Activated CD8-positive, alpha-beta memory T cell treated with anti-CD3 and anti-CD28 coated beads for 36 hours (primary cell): ENCODE measurements around the gene IGSF6. TPM values are rescaled to one million over a fixed set of nuclear protein-coding genes. Genes with fewer than 3 reads are reported as not detected.
"Not testable (repeated sequence)": the region's sequence is repeated elsewhere in the genome, so short reads cannot be mapped to it uniquely, and the experiment has no call there.

Experiments
- CTCF ChIA-PET: fragments of 350-600 bp; sonication (Branson Sonifier 250); formaldehyde crosslinking; loops from one replicate; lab custom pipeline; 2021; ENCODE audit warnings: antibody characterized with exemption; lab: Charles Lee
- POLR2A ChIA-PET: fragments of 350-600 bp; sonication (Branson Sonifier 250); formaldehyde crosslinking; loops from one replicate; lab custom pipeline; 2021; ENCODE audit warnings: antibody characterized with exemption; lab: Charles Lee
- total RNA-seq, 2 experiments: library from RNA; stranded (reverse); gene quantifications; one replicate each; pipeline ENCODE4 v1.2.3, GENCODE V29; 2021

IGSF6 gene
- total RNA-seq, 2 experiments from 2014 or later, result 0.08 TPM

GRCh38 chr16:21637032-21637968 is 15.1 kb downstream of the IGSF6 start:
- ChIA-PET POLR2A (interaction anchor here (0.5 to 0.7 kb wide), 4 partner anchors 20 to 39 kb away, joined by 3 to 6 read pairs (median 5); no protein-coding TSS in a partner anchor), CTCF (interaction anchor here (0.9 to 1.3 kb wide), 4 partner anchors 11 to 71 kb away, joined by 3 read pairs; no protein-coding TSS in a partner anchor)

GRCh38 chr16:21635694-21636093 is 16.7 kb downstream of the IGSF6 start:
- POLR2A ChIA-PET, result not testable (repeated sequence)
- CTCF ChIA-PET, result interaction anchor here (1.3 kb wide), 1 partner anchor 22 kb away, joined by 3 read pairs; no protein-coding TSS in a partner anchor

- ChIA-PET CTCF (interaction anchor here (1.3 kb wide), 1 partner anchor 23 kb away, joined by 3 read pairs; no protein-coding TSS in a partner anchor), POLR2A (no interaction called here)
Measured at GRCh38 chr16:21634216-21634615, 18.2 kb downstream of the IGSF6 start.

- POLR2A ChIA-PET, CTCF ChIA-PET: not testable (repeated sequence)
Measured at GRCh38 chr16:21631951-21632575, 20.3 kb downstream of the IGSF6 start.

GRCh38 chr16:21631376-21631775 is 21.0 kb downstream of the IGSF6 start:
- CTCF ChIA-PET, POLR2A ChIA-PET: not testable (repeated sequence)

- CTCF ChIA-PET, result not testable (repeated sequence)
Measured at GRCh38 chr16:21630866-21631265, 21.5 kb downstream of the IGSF6 start.

GRCh38 chr16:21629616-21630539 is 22.5 kb downstream of the IGSF6 start:
- POLR2A ChIA-PET, result not testable (repeated sequence)

More at GRCh38 chr16:21630866-21631265, 21.5 kb downstream of the IGSF6 start:
- POLR2A ChIA-PET, result not testable (repeated sequence)

GRCh38 chr16:21628772-21629171 is 23.6 kb downstream of the IGSF6 start:
- POLR2A ChIA-PET, result interaction anchor here (0.7 kb wide), 1 partner anchor 24 kb away, joined by 3 read pairs; no protein-coding TSS in a partner anchor
- CTCF ChIA-PET, result interaction anchor here (1.3 kb wide), 1 partner anchor 54 kb away, joined by 3 read pairs; no protein-coding TSS in a partner anchor

More at GRCh38 chr16:21629616-21630539, 22.5 kb downstream of the IGSF6 start:
- CTCF ChIA-PET, result not testable (repeated sequence)

GRCh38 chr16:21628121-21628726 is 24.2 kb downstream of the IGSF6 start:
- POLR2A ChIA-PET, result interaction anchor here (0.7 kb wide), 2 partner anchors 17 to 24 kb away, joined by 3 read pairs; no protein-coding TSS in a partner anchor
- CTCF ChIA-PET, result interaction anchor here (1.3 kb wide), 1 partner anchor 54 kb away, joined by 3 read pairs; no protein-coding TSS in a partner anchor

- POLR2A ChIA-PET, result interaction anchor here (0.5 kb wide), 1 partner anchor 14 kb away, joined by 6 read pairs; no protein-coding TSS in a partner anchor
Measured at GRCh38 chr16:21626659-21627277, 25.6 kb downstream of the IGSF6 start.

GRCh38 chr16:21625026-21625425 is 27.4 kb downstream of the IGSF6 start:
- POLR2A ChIA-PET, result no interaction called here
- CTCF ChIA-PET, result interaction anchor here (0.7 kb wide), 1 partner anchor 32 kb away, joined by 3 read pairs; no protein-coding TSS in a partner anchor

More at GRCh38 chr16:21626659-21627277, 25.6 kb downstream of the IGSF6 start:
- CTCF ChIA-PET, result no interaction called here

- ChIA-PET CTCF (no interaction called here), POLR2A (no interaction called here)
Measured at GRCh38 chr16:21622545-21622944, 29.9 kb downstream of the IGSF6 start.

GRCh38 chr16:21620592-21620991 is 31.8 kb downstream of the IGSF6 start:
- ChIA-PET CTCF (no interaction called here), POLR2A (no interaction called here)

- CTCF ChIA-PET, result no interaction called here
Measured at GRCh38 chr16:21619765-21620425, 32.5 kb downstream of the IGSF6 start.

GRCh38 chr16:21618281-21618680 is 34.1 kb downstream of the IGSF6 start:
- CTCF ChIA-PET, result no interaction called here
- POLR2A ChIA-PET, result no interaction called here

More at GRCh38 chr16:21619765-21620425, 32.5 kb downstream of the IGSF6 start:
- POLR2A ChIA-PET, result no interaction called here

- CTCF ChIA-PET, result no interaction called here
Measured at GRCh38 chr16:21617607-21618006, 34.8 kb downstream of the IGSF6 start.

GRCh38 chr16:21614896-21615295 is 37.5 kb downstream of the IGSF6 start:
- ChIA-PET CTCF (no interaction called here), POLR2A (no interaction called here)

More at GRCh38 chr16:21617607-21618006, 34.8 kb downstream of the IGSF6 start:
- POLR2A ChIA-PET, result no interaction called here
